IPS DF 4.7 (cell line): ENCODE measurements around the gene PAK1.
"Not testable (repeated sequence)": the region's sequence is repeated elsewhere in the genome, so short reads cannot be mapped to it uniquely, and the experiment has no call there.

Experiments used
- DNase-seq: peaks from one replicate; pipeline ENCODE4 v3.0.0-alpha.2; 2013; ENCODE audit warnings: low spot score; ENCODE audit errors: extremely low read depth

The PAK1 gene

DNA sequence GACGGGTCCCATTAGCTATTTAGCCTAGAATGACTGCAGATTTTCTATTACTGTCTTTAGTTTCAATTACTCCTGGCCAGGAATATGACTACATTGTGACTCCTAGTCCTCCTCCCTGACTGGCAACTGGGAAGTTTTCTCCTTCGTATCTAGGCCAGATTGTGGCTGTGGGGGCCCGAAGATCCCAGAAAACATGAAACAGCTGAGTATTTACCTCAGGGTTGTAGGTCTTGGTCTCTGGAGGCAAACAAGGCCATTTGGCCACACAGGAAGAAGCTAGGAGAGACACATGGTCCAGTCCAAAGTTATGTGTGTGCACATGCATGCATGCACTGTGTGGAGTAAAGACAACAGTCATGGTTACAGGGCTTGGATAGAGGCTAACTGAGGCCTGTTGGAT, 162.2 kb downstream of the PAK1 start:
- no peak for DNase-seq

DNA sequence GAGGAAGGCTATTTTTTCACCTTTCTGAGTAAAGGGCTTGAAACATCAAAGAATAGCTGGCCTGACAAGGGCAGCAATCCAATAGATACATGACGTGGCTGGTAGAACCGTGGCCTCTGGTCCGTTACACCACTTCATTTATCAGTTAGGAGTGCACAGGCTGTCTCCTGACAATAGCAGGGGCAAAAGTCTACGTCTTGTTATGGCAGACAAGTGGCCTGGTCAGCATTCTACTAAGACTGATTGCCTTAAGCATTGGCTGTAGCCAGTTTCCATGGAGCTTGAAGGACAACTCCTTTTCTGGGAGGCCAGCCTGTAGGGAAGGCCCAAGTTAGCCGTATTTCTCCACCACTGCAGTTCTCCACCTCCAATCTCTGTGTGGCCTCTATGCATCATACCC, 163.2 kb downstream of the PAK1 start:
- DNase-seq: no peak

- no peak for DNase-seq
These were observed 164.4 kb downstream of the PAK1 start for GRCh38 chr11:77309401-77310085.

DNA sequence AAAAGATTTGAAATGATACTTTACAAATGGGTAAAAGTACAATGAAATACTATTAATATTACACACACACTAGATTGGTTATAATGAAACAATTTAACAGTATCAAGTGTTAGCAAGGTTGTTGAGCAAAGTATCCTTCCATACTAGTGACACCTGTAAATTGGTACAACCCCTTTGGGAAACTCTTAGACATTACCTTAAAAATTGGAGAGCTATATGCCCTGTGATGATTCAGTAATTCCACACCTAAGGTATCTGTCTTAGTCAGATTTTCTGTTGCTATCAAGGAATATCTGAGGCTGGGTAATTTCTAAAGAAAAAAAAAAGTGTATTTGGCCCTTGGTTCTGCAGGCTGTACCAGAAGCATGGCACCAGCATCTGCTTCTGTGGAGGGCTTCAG, 165.1 kb downstream of the PAK1 start:
- DNase-seq: no peak

DNA sequence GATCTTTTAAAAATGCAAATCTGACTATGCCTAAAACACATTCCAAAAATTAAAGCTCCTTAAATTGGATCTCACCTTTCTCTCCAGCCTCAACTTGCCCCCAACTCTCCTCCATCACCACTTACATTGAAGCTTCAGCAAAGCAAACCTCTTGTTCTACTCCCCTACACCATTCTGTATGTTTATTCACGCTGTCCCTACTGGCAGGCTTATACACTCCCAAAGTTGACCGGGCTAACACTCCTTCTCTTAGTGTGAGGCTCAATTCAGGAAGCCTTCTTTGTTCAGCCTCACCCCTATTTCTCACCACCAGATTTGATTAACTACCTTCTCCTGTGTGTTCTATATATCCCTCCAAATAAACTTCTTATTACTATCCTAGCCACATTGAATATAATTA, 170.6 kb downstream of the PAK1 start:
- DNase-seq: no peak

DNA sequence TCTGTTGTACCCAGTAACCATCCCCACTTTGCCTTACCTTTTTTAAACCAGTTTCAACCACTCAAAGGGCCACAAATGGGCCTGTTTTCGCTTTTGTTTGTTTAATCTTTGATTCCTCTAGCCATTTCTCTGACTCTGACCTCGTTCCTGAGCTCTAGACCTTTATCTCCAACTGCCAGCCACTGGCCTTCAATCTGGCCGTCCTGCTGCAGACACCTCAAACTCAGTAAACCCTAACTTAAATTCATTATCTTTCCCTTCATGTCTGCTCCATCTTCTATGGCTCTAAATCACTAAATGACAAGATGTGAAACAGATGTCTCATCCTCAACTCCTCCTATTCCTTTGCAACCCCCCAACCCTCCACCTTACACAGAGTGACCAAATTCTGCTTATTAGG, 171.1 kb downstream of the PAK1 start:
- no peak for DNase-seq

DNA sequence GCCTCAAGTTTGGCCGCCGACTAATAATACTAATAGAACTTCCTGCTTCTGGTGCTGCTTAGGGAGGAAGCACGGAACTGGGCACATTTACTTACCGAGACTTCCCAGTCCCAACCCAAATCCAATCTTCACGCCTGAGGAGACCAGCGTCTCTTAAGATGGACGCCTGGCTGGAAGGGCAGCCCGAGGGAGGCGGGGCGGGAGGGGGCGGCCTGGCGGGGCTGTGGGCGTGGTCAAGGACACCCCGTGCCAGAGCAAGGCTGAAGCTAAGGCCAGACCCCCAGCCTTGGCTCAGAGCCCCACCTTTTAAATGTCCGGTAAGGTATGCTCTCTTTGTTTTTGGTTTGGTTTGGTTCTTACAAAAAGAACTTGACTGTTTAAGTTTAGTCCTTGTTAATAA, 172.4 kb downstream of the PAK1 start, which contains the start of gene GDPD4:
TSS of gene GDPD4 (minus strand) at position 177 of the 400 bp plus-strand sequence. CDS start 16,549 bp downstream, outside the sequence.
- no peak for DNase-seq

- DNase-seq: no peak
These were observed 173.2 kb downstream of the PAK1 start for GRCh38 chr11:77300695-77301094.

GRCh38 chr11:77300028-77300427, 173.9 kb downstream of the PAK1 start:
- DNase-seq: not testable (repeated sequence)

GRCh38 chr11:77299528-77299993, 174.3 kb downstream of the PAK1 start:
- DNase-seq: no peak

- DNase-seq: no peak
These were observed 179.9 kb downstream of the PAK1 start for GRCh38 chr11:77294040-77294439.

GRCh38 chr11:77289737-77290136, 184.2 kb downstream of the PAK1 start:
- no peak for DNase-seq

- no peak for DNase-seq
These were observed 186.2 kb downstream of the PAK1 start for GRCh38 chr11:77287615-77288273.

DNA sequence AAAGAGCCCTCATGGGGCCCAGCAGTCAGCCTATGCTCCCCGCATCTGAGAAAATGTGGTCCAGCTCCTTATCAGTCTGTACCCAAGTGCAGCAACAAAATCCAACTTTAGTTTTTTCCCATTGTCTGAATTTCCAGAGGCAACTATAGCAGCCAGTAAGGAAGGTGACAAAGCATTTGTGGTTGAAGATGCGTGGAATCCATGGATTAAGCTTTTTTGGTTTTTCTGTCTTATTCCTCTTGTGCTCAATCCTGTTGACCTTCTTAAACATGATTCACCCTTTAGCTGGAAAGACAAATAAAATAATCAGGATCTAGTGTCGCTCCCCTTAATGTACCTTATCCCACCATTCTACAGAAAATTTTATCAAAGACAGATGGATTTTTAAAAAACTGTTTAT, 186.8 kb downstream of the PAK1 start:
- no peak for DNase-seq

DNA sequence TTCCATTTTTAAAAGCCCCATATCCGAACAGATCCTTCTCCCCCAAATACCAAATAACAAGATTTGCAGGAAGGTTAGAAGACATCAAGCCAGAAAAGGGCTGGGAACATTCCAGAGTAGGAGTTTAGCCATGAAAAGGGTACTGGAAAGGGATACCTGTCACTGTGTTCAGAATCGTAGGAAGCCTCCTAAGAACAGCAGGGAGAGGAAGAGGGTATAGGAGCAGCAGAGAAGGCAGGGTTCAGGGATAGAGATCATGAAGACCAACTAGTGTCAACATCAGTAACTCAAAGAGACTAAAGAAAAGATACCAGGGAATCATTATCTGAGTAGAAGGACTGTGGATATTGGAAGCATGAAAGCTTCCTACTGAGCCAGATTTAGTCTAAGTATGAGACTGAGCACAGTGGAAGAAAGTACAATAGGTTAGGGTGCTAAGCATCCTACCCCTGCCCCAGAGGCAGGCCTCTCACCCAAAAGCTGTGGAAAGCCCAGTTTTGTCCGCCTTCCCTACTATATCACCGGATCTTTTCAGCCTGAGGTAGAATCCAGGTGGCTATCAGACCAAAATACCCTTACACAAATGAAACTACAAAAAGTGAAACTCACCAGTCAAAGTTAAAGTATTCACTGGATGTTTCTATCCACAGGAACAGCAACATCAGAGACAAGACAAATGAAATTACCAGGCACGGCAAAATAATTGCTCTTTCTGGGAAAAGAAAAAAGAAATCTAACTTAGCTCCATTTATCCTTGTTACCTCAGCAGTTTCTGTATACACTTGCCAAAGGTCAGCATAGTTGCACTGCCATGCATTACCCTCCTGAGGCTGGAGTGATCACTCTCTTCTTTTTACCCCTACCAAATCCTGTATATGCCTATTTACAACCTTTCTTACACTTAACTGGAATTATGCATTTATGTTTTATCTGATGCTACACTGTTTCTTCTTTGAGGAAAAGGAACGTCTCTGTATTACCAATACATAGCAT, 189.1 kb downstream of the PAK1 start:
- no peak for DNase-seq

DNA sequence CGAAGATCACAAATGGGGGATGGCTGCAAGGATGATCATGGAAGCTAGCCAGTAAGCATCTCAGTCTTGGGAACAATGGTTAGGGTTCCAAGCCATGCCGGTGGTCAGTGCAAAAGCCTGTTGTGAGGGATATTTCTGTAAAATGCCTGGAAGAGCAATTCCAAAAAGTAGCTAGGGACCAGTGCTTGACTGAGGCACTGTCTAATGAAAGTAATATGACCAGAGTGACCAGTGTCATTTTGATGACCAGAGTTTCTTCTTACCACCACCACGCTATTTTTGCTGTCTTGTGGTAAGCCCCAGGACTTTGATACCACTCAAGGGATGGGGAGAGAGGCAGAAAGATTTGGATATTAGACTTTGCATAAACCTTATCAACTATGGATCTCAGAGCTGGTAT, 190.8 kb downstream of the PAK1 start:
- DNase-seq: no peak

DNA sequence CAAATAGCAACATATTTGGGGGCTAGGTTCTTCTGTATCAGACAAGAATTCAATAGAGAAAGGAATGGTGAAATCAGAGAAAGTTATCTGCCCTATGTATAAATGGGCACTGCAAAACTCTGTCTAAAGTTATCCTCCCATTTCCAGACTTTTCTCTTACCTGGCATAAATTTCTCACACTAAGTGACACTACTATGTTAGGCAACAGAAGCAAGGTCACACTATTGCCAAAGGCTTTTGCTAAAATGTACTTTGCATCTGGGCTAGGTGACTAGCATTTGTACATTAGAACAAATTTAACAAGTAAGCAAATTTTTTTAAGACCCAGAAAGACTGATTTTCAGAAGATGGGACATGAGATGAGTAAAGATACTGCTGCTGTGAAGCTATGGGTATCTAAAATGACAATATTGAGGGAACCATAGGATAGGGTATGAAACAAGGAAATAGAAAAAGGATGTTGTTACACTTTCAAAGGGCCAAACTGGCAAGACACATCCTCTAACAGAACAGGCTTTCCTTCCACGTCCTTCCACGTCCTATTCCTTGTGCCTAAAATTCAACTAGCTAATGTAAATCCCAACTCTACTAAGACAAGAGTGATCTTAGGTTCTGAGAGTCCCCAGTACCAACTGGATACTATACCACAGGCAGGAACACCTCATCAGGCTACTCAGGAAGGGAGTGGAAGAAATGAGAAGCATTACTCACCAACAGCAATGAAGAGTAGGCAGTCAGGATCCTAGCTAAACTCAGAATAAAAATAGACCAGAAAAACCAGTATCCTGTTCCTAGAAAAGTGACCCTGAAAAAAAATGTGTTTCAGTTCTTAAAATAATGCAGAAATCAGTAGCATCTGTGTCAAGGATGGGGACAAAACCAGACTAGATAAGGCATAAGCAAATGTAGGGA, 195.0 kb downstream of the PAK1 start:
- DNase-seq: no peak

DNA sequence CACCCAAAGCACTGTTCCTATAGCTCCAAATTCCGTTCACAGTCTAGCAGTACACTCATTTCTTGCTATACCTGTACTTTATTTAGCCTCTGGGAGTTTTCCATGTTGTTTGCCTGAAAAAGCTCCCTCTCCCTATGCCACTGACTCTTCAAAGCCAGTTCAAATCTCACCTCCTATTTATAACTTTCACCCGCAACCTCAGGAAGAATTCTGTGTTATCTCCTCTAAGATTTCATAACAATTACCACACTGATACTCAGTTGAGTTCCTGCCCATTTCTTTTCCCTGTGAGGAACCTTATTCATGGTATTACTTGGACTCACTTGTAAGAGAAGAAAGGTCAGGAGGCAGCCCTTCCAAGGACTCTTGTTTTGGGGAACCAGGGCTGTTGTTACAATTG, 197.6 kb downstream of the PAK1 start:
- DNase-seq: no peak
